ENCODE measurements around the gene SMCO1.
"Not testable (repeated sequence)": the region's sequence is repeated elsewhere in the genome, so short reads cannot be mapped to it uniquely, and the experiment has no call there.

SMCO1 gene, protein sequence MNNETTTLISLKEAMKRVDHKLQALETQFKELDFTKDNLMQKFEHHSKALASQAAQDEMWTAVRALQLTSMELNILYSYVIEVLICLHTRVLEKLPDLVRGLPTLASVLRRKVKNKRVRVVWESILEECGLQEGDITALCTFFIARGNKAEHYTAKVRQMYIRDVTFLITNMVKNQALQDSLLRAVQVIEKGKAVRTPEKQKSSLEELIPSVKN

GRCh38 chr3:196514913-196515621 is at the start of gene SMCO1:
Gene SMCO1 (minus strand): TSS chr3:196515346. CDS start chr3:196515209, 137 bp downstream.
- DNase-seq (ENCODE audit: low read depth) = no peak

- no peak for DNase-seq (ENCODE audit: low read depth)
Observed at GRCh38 chr3:196563721-196564225, 48.6 kb upstream of the SMCO1 start.

DNA sequence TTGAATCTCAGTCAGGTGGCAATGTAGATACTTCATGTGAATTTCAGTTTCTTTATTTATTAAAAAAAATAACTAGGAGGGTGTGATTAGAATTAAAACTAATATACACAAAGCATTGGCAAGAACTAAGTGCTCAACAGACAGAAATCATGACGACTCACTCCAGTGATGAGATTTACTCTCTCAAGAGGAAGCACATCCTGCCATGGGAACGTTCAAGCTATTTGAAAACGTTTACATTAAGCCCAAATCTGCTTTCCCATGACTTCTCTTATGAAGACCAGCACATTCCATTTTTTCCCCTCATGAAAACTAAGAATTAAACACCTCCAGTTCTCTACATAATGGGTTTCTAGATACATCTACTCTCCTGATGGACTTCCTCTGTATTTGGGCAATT is 44.7 kb upstream of the SMCO1 start:
- DNase-seq (ENCODE audit: low read depth) = no peak

DNA sequence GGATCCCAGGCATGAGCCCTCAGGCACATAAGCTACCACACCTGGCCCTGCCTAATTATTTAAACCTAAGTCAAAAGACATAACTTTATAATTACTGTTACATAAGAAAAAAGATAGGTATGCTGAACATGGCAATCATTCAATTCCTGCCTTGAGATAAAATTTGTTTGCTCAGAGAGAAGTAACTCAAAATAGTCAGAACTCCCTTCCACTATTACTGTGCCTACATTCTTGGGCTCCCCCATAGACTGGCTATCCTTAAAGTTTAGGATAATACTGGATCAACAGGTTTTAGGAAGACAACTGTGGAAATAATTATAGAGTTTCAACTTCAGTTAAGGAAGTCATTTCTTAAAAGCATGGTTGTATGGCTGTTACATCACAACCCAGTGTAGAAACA is 43.3 kb upstream of the SMCO1 start:
- DNase-seq (ENCODE audit: low read depth) = no peak

DNA sequence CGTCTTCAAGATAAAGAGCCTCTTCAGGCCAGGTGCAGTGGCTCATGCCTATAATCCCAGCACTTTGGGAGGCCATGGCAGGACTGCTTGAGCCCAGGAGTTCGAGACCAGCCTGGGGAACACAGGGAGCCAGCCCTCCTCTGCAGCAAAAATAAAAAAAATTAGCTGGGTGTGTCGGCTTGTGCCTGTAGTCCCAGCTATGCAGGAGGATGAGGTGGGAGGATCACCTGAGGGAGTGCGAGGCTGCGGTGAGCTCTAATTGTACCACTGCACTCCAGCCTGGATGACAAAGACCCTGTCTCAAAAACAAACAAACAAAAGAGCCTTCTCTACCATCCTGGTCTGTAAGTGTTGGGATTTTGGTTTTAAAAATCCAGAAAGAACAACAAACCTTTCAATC is 42.1 kb upstream of the SMCO1 start:
- DNase-seq (ENCODE audit: low read depth) = no peak

- DNase-seq (ENCODE audit: low read depth) = no peak
Observed at GRCh38 chr3:196555295-196555694, 40.1 kb upstream of the SMCO1 start.

DNA sequence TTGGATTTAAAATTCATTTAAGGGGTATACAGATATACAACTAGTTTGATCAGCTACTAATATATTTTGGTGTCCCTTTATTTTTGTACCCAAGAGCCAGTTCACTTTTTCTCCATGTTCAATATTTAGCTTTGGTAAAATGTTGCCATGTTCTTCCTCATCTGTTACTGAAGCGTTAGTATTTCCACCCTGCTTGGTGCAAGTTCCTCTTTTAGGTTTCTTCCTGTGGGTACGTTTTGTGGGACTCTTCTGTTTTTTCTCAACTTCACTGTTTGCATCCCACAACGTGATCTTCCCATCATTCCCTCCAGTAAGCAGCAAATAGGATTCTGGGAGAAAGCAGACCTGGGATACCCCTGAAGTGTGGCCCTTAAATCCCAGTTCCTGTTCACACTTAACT is 39.1 kb upstream of the SMCO1 start:
- DNase-seq (ENCODE audit: low read depth) = no peak

GRCh38 chr3:196553551-196553950 is 38.4 kb upstream of the SMCO1 start:
- no peak for DNase-seq (ENCODE audit: low read depth)

GRCh38 chr3:196552253-196552652 is 37.1 kb upstream of the SMCO1 start:
- no peak for DNase-seq (ENCODE audit: low read depth)

DNA sequence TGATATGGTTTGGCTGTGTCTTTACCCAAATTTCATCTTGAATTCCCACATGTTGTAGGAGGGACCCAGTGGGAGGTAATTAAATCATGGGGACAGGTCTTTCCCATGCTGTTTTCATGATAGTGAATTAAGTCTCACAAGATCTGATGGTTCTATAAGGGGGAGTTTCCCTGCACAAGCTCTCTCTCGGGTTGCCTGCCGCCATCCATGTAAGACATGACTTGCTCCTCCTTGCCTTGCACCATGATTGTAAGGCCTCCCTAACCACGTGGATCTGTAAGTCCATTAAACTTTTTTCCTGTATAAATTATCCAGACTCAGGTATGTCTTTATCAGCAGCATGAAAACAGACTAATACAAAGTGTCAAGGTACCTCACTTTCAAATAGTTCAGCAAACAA is 35.0 kb upstream of the SMCO1 start:
- DNase-seq (ENCODE audit: low read depth) = not testable (repeated sequence)

DNA sequence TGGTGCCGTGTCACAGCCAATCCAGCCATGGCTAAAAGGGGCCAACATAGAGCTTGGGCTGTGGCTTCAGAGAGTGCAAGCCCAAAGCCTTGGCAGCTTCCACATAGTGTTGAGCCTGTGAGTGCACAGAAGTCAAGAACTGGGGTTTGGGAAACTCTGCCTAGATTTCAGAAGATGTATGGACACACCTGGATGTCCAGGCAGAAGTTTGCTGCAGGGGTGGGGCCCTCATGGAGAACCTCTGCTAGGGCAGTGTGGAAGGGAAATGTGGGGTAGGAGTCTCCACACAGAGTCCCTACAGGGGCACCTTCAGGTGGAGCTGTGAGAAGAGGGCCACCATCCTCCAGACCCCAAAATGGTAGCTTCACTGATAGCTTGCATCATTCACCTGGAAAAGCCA is 34.2 kb upstream of the SMCO1 start:
- not testable (repeated sequence) for DNase-seq (ENCODE audit: low read depth)

DNA sequence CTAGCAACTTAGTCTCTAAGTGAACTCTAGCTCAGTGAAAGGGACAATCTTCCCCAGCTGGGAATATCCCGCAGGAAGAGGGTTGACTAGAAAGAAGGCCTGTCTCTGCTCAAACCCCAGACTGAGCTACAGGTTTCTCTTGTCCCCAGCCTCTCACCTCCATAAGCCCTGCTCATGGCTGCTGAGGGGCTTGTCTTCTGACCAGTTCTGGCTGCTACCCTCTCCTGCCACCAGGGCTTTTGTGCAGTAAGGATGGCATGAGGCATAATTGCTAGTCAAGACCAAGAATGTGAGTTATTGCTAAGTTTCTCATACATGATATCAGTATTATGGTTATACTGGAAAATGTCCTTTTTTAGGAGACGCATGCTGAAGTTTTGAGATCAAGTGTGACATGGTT is 31.9 kb upstream of the SMCO1 start:
- no peak for DNase-seq (ENCODE audit: low read depth)

DNA sequence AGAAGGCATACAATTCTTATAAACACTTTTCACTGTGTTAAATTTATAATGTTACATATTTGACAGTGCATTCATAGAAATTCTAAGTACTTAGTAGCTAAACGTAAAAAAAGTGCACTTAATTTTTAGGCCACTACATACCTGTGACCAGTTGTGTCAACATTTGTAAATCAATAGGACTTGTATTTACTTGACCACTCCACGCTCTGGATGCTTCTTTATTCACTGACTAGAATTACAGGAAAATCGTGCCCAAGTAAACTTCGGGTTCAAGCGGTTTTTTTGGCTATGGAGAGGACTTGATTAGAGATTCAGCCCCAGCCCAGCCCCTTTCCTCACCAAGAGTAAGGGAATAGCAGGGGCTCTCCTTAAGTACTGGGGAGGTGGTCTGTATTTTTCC is 31.4 kb upstream of the SMCO1 start:
- no peak for DNase-seq (ENCODE audit: low read depth)

- no peak for DNase-seq (ENCODE audit: low read depth)
Observed at GRCh38 chr3:196544491-196544992, 29.4 kb upstream of the SMCO1 start.

DNA sequence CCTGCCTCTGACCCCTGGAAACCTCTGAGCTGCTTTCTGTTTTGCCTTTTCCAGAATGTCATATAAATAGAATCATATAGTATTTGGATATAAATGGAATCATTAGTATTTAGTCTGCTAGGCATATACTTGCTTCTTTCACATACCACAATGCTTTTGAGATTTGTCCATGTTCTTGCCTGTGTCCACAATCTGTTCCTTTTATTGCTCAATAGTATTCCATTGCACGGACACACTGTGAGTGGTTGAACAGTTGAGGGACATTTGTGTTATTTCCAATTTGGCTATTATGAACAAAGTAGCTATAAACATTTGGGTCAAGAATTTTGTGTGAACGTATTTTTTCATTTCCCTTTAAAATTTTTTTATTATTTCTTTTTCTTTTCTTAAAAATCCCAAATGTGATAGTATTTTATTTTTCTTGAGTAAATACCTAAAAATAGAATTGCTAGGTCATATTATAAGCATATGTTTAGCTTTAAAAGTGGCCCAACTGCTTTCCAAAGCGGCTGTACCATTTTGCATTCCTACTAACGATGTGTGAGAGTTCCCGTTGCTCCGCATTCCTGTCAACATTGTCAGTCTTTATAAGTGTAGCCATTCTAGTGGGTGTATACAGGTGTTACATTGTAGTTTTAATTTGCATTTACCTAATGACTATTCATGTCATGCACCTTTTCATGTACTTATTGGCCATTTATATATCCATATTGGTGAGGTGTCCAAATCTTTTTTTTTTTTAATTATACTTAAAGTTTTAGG is 26.7 kb upstream of the SMCO1 start:
- DNase-seq (ENCODE audit: low read depth) = no peak

GRCh38 chr3:196537319-196537984 is 22.3 kb upstream of the SMCO1 start:
- peak; percentile 33 for DNase-seq (ENCODE audit: low read depth)

- no peak for DNase-seq (ENCODE audit: low read depth)
Observed at GRCh38 chr3:196533260-196533681, 18.1 kb upstream of the SMCO1 start.

DNA sequence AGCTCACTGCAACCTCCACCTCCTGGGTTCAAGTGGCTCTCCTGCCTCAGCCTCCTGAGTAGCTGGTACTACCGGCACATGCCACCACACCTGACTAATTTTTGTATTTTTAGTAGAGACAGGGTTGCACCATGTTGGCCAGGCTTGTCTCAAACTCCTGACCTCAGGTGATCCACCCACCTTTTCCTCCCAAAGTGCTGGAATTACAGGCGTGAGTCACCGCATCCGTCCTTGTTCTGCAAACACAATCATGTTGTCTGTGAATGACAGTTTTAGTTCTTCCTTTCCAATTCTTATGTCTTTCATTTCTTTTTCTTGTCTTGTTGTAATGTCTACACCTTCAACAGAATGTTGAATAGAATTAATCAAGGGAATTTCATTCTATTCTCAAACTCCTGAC is 16.3 kb upstream of the SMCO1 start:
- no peak for DNase-seq (ENCODE audit: low read depth)

- peak; percentile 88 for DNase-seq (ENCODE audit: low read depth)
Observed at GRCh38 chr3:196528639-196529233, 13.6 kb upstream of the SMCO1 start.

- DNase-seq (ENCODE audit: low read depth) = no peak
Observed at GRCh38 chr3:196525141-196525540, 10.0 kb upstream of the SMCO1 start.

DNA sequence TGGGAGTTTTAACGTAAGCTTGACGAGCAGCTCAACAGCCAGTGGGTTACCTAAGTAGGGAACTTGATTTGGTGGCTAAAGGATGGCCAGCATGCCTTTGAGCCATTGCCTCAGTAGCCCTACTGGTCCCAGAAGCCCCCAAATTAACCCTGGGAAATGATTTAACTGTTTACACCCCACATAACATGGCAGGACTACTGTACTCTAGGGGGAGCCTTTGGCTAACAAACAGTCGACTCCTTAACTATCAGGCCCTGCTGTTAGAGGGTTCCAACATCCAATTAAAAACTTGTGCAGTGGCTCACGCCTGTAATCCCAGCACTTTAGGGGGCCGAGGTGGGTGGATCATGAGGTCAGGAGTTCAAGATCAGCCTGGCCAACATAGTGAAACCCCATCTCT is 9.4 kb upstream of the SMCO1 start:
- DNase-seq (ENCODE audit: low read depth) = no peak

DNA sequence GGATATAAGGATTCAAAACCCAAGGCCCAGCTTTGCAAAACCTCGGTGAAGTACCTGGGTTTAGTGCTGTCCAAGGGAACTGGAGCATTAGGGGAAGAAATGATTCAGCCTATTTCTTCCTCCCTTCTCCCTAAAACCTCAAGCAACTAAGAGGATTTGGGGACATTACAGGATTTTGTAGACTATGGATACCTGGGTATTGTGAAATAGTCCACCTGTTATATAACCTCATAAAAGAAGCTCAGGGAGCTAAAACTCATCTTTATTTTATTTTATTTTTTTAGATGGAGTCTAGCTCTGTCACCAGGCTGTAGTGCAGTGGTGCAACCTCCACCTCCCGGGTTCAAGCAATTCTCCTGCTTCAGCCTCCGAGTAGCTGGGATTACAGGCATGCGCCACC is 8.7 kb upstream of the SMCO1 start:
- no peak for DNase-seq (ENCODE audit: low read depth)
